ENCODE data around the gene TMEM169.

Gene TMEM169

GRCh38 chr2:216081487-216082116, at the start of gene TMEM169, which contains the start of gene PECR:
TSS of gene TMEM169 (plus strand) at chr2:216081919. CDS start at chr2:216095964, 14,045 bp downstream.
TSS of gene PECR (minus strand) at chr2:216081809. CDS start at chr2:216081741, 68 bp downstream.
- DNase-seq (ENCODE audit: extremely low read depth, low read depth) = no peak
- TF ChIP-seq CTCF (IDR thresholded peaks at IDR 0.05; ENCODE audit: low read depth, low read length, missing control alignments) = no peak
- H3K4me3 ChIP-seq (replicated peaks; ENCODE audit: low read depth, low read length) = peak within 1 kb of the TSS; percentile 67

- no peak overlapping the region for H3K4me3 ChIP-seq (replicated peaks; ENCODE audit: low read depth, low read length)
- no peak for TF ChIP-seq CTCF (IDR thresholded peaks at IDR 0.05; ENCODE audit: low read depth, low read length, missing control alignments)
- DNase-seq (ENCODE audit: extremely low read depth, low read depth) = peak; percentile 14
Observed at GRCh38 chr2:216031960-216032689, 49.6 kb upstream of the TMEM169 start.

GRCh38 chr2:216033403-216033802, 48.3 kb upstream of the TMEM169 start:
- no peak for DNase-seq (ENCODE audit: extremely low read depth, low read depth)
- no peak overlapping the region for H3K4me3 ChIP-seq (replicated peaks; ENCODE audit: low read depth, low read length)
- TF ChIP-seq CTCF (IDR thresholded peaks at IDR 0.05; ENCODE audit: low read depth, low read length, missing control alignments) = no peak

GRCh38 chr2:216034065-216034464, 47.7 kb upstream of the TMEM169 start:
- peak; percentile 56 for DNase-seq (ENCODE audit: extremely low read depth, low read depth)
- TF ChIP-seq CTCF (IDR thresholded peaks at IDR 0.05; ENCODE audit: low read depth, low read length, missing control alignments) = peak; percentile 93
- no peak overlapping the region for H3K4me3 ChIP-seq (replicated peaks; ENCODE audit: low read depth, low read length)

GRCh38 chr2:216039918-216040317, 41.8 kb upstream of the TMEM169 start:
- no peak overlapping the region for H3K4me3 ChIP-seq (replicated peaks; ENCODE audit: low read depth, low read length)
- DNase-seq (ENCODE audit: extremely low read depth, low read depth) = no peak
- no peak for TF ChIP-seq CTCF (IDR thresholded peaks at IDR 0.05; ENCODE audit: low read depth, low read length, missing control alignments)

- no peak for TF ChIP-seq CTCF (IDR thresholded peaks at IDR 0.05; ENCODE audit: low read depth, low read length, missing control alignments)
- no peak overlapping the region for H3K4me3 ChIP-seq (replicated peaks; ENCODE audit: low read depth, low read length)
Observed at GRCh38 chr2:216041438-216041837, 40.3 kb upstream of the TMEM169 start.

More at GRCh38 chr2:216041438-216041837, 40.3 kb upstream of the TMEM169 start:
- DNase-seq (ENCODE audit: extremely low read depth, low read depth) = no peak
